Measurements from ENCODE around the gene PCID2. TPM values are rescaled to one million over a fixed set of nuclear protein-coding genes. Genes with fewer than 3 reads are reported as not detected.
A peak's percentile ranks its signal among the peaks of the same experiment; 100 is the strongest.

The PCID2 gene
- total and polyA plus RNA-seq, 2 experiments from 2014 or later: 52.4 to 57.6 TPM

DNA sequence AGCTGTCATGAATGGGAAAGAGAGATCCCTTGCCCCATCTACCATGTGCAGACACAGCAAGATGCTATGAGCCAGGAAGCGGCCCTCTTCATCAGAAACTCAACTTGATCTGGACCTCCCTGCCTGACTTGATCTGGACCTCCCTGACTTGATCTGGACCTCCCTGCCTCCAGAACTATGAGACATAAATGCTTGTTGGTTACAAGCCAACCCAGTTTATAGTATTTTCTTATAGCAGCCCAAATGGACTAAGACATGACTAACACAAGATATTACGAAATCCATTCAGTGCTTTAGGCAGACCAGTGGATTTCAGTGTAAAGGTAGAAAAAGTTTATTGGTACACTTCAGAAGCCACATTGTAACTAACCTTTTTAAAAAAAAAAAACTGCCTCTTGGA, 15.6 kb downstream of the PCID2 start:
- H3K36me3 ChIP-seq: peaks cover 45% of the 10 kb centered on the region
- H3K9me3 ChIP-seq (ENCODE audit: low read depth): no peaks in the 10 kb centered on the region
- H3K4me1 ChIP-seq (ENCODE audit: low read depth): no peaks in the 10 kb centered on the region
- no peak overlapping the region for H3K4me3 ChIP-seq
- no peak overlapping the region for H3K27ac ChIP-seq
- TF ChIP-seq, protein P1, sequence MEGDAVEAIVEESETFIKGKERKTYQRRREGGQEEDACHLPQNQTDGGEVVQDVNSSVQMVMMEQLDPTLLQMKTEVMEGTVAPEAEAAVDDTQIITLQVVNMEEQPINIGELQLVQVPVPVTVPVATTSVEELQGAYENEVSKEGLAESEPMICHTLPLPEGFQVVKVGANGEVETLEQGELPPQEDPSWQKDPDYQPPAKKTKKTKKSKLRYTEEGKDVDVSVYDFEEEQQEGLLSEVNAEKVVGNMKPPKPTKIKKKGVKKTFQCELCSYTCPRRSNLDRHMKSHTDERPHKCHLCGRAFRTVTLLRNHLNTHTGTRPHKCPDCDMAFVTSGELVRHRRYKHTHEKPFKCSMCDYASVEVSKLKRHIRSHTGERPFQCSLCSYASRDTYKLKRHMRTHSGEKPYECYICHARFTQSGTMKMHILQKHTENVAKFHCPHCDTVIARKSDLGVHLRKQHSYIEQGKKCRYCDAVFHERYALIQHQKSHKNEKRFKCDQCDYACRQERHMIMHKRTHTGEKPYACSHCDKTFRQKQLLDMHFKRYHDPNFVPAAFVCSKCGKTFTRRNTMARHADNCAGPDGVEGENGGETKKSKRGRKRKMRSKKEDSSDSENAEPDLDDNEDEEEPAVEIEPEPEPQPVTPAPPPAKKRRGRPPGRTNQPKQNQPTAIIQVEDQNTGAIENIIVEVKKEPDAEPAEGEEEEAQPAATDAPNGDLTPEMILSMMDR (IDR thresholded peaks at IDR 0.05; ENCODE audit: low read depth, low read length): no peak
- peak in 1 of 2 donors; percentile 74 for DNase-seq (ENCODE audit: low read depth in 1 of 2, low spot score in 1 of 2)
- H3K27me3 ChIP-seq: no peaks in the 10 kb centered on the region

DNA sequence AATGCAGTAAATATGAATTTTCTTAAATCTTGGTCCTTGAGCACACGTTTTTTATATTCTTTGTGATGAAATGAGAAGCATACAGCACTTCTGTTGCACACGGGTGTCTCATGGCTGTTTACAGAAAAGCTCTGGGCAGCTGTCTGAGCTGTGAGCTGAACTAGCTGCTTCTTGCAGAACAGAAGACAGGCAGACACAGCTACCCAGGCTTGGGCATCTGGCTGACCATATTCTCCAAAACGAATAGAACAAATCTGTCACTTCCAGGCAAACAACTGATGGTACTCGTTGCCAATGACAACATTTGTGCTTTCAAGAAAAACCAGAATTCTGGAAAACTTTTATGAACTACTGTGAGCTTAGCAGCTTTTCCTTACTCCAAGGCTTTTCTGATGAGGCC, 16.2 kb downstream of the PCID2 start:
- Histone ChIP-seq H3K27ac (no peak overlapping the region), H3K9me3 (ENCODE audit: low read depth) (no peaks in the 10 kb centered on the region), H3K4me3 (no peak overlapping the region), H3K4me1 (ENCODE audit: low read depth) (no peaks in the 10 kb centered on the region), H3K36me3 (peaks cover 40% of the 10 kb centered on the region), H3K27me3 (no peaks in the 10 kb centered on the region)
- TF ChIP-seq, protein P1 (IDR thresholded peaks at IDR 0.05; ENCODE audit: low read depth, low read length): no peak
- no peak for DNase-seq (ENCODE audit: low read depth in 1 of 2, low spot score in 1 of 2)

DNA sequence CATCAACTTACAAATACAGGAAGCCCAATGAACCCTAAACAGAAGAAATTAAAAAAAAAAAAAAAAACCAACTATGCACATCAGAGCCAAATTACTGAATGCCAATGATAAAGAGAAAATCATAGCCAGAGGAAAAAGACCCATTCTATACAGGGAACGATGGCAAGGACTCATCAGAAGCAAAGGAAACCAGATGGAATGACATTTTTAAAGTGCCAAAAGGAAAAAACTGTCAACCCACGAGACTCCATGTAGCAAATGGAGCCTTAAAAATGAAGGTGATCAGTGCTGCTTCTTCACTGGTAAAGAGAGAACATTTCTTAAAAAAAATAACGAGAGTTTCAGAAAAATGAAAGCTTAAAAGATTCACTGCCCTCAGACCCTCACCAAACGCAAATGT, 18.3 kb downstream of the PCID2 start:
- Histone ChIP-seq H3K9me3 (ENCODE audit: low read depth) (no peaks in the 10 kb centered on the region), H3K4me1 (ENCODE audit: low read depth) (no peaks in the 10 kb centered on the region), H3K4me3 (no peak overlapping the region), H3K27me3 (no peaks in the 10 kb centered on the region), H3K36me3 (peaks cover 25% of the 10 kb centered on the region), H3K27ac (no peak overlapping the region)
- DNase-seq (ENCODE audit: low read depth in 1 of 2, low spot score in 1 of 2): no peak
- TF ChIP-seq, protein P1 (IDR thresholded peaks at IDR 0.05; ENCODE audit: low read depth, low read length): no peak

GRCh38 chr13:113187883-113188665, 20.4 kb downstream of the PCID2 start:
- Histone ChIP-seq H3K36me3 (peaks cover 20% of the 10 kb centered on the region), H3K27ac (no peak overlapping the region)

DNA sequence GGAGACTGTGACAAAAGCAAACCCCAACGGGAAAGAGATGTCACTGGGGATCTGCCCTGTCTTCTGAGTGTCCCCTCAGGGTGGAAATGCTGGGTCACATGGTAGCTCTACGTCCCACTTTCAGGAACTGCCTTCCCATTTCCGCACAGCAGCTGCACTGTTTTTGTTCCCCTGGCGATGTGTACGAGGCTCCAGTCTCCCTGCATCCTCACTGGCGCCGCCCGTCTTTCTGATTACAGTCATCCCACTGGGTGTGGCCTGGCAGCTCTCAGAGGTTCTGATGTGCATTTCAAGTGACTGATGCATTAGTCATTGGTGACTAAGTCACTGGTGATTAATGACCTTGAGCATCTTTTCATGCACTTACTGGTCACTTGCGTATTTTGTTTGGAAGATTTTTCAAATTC, 21.2 kb downstream of the PCID2 start:
- no peaks in the 10 kb centered on the region for H3K4me1 ChIP-seq (ENCODE audit: low read depth)
- no peak overlapping the region for H3K27ac ChIP-seq
- TF ChIP-seq, protein P1 (IDR thresholded peaks at IDR 0.05; ENCODE audit: low read depth, low read length): peak; percentile 9
- no peak overlapping the region for H3K4me3 ChIP-seq
- H3K36me3 ChIP-seq: peaks cover 19% of the 10 kb centered on the region
- no peaks in the 10 kb centered on the region for H3K27me3 ChIP-seq
- peak in 1 of 2 donors; percentile 98 for DNase-seq (ENCODE audit: low read depth in 1 of 2, low spot score in 1 of 2)
- H3K9me3 ChIP-seq (ENCODE audit: low read depth): no peaks in the 10 kb centered on the region

More at GRCh38 chr13:113187883-113188665, 20.4 kb downstream of the PCID2 start:
- Histone ChIP-seq H3K4me3 (no peak overlapping the region), H3K27me3 (no peaks in the 10 kb centered on the region), H3K9me3 (ENCODE audit: low read depth) (no peaks in the 10 kb centered on the region), H3K4me1 (ENCODE audit: low read depth) (no peaks in the 10 kb centered on the region)
- no peak for DNase-seq (ENCODE audit: low read depth in 1 of 2, low spot score in 1 of 2)
- TF ChIP-seq, protein P1 (IDR thresholded peaks at IDR 0.05; ENCODE audit: low read depth, low read length): no peak

Measured in cardiac muscle cell (in vitro differentiated cells and primary cell).